GM19395 (cell line): ENCODE data around the gene HS6ST1.

ENCODE experiments used
- ATAC-seq: cut with Tn5 transposase; IDR thresholded peaks from one replicate; pipeline ENCODE4 v1.9.1; 2021; ENCODE audit warnings: mild to moderate bottlenecking, moderate library complexity; ENCODE audit not compliant: unreplicated experiment

The HS6ST1 gene

GRCh38 chr2:128350736-128351135, 32.1 kb upstream of the HS6ST1 start:
- ATAC-seq, result no peak

GRCh38 chr2:128348701-128349100, 30.0 kb upstream of the HS6ST1 start:
- no peak for ATAC-seq

- no peak for ATAC-seq
Observed at GRCh38 chr2:128347701-128348539, 29.3 kb upstream of the HS6ST1 start.

GRCh38 chr2:128347171-128347558, 28.5 kb upstream of the HS6ST1 start:
- ATAC-seq, result no peak

GRCh38 chr2:128346291-128347170, 27.9 kb upstream of the HS6ST1 start:
- no peak for ATAC-seq

GRCh38 chr2:128345436-128346165, 26.9 kb upstream of the HS6ST1 start:
- no peak for ATAC-seq

- no peak for ATAC-seq
Observed at GRCh38 chr2:128344101-128344500, 25.4 kb upstream of the HS6ST1 start.

GRCh38 chr2:128343459-128343858, 24.8 kb upstream of the HS6ST1 start:
- ATAC-seq, result no peak

- ATAC-seq, result no peak
Observed at GRCh38 chr2:128342550-128342949, 23.9 kb upstream of the HS6ST1 start.

- ATAC-seq, result no peak
Observed at GRCh38 chr2:128341621-128342020, 23.0 kb upstream of the HS6ST1 start.

- ATAC-seq, result no peak
Observed at GRCh38 chr2:128332091-128332634, 13.5 kb upstream of the HS6ST1 start.

- no peak for ATAC-seq
Observed at GRCh38 chr2:128330583-128330982, 11.9 kb upstream of the HS6ST1 start.

GRCh38 chr2:128329607-128330006, 10.9 kb upstream of the HS6ST1 start:
- no peak for ATAC-seq

- no peak for ATAC-seq
Observed at GRCh38 chr2:128327180-128327964, 8.7 kb upstream of the HS6ST1 start.

GRCh38 chr2:128326346-128326745, 7.7 kb upstream of the HS6ST1 start:
- ATAC-seq, result no peak

- ATAC-seq, result no peak
Observed at GRCh38 chr2:128325611-128326181, 7.0 kb upstream of the HS6ST1 start.

GRCh38 chr2:128324897-128325410, 6.3 kb upstream of the HS6ST1 start:
- ATAC-seq, result no peak

- no peak for ATAC-seq
Observed at GRCh38 chr2:128324008-128324896, 5.6 kb upstream of the HS6ST1 start.

- ATAC-seq, result no peak
Observed at GRCh38 chr2:128323555-128323931, 4.9 kb upstream of the HS6ST1 start.
